CD4-positive, alpha-beta T cell treated with Interleukin-17A for 4 hours (primary cell): ENCODE data around the gene JMY.
"Not testable (repeated sequence)": the region's sequence is repeated elsewhere in the genome, so short reads cannot be mapped to it uniquely, and the experiment has no call there.

Source experiments
- DNase-seq: peaks from one replicate; pipeline ENCODE4 v3.0.0-alpha.2; 2020; ENCODE audit warnings: mixed read lengths

The JMY gene

DNA sequence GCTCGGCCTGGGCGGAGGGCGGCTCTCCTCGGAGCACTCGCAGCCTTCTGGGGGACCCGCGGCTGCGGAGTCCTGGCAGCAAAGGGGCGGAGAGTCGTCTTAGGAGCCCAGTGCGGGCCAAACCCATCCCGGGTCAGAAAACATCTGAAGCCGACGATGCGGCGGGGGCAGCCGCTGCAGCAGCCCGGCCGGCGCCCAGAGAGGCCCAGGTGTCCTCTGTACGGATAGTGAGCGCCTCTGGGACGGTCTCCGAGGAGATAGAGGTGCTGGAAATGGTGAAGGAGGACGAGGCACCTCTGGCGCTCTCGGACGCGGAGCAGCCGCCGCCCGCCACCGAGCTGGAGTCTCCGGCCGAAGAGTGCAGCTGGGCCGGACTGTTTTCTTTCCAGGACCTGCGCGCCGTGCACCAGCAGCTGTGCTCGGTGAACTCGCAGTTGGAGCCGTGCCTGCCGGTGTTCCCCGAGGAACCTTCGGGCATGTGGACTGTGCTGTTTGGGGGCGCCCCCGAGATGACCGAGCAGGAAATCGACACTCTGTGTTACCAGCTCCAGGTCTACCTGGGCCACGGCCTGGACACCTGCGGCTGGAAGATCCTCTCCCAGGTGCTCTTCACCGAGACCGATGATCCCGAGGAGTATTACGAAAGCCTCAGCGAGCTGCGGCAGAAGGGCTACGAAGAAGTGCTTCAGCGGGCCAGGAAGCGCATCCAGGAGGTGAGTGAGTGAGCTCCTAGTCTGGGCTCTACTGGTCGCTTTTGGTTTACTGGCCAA, 1.2 kb downstream of the JMY start:
- DNase-seq = peak; percentile 49

DNA sequence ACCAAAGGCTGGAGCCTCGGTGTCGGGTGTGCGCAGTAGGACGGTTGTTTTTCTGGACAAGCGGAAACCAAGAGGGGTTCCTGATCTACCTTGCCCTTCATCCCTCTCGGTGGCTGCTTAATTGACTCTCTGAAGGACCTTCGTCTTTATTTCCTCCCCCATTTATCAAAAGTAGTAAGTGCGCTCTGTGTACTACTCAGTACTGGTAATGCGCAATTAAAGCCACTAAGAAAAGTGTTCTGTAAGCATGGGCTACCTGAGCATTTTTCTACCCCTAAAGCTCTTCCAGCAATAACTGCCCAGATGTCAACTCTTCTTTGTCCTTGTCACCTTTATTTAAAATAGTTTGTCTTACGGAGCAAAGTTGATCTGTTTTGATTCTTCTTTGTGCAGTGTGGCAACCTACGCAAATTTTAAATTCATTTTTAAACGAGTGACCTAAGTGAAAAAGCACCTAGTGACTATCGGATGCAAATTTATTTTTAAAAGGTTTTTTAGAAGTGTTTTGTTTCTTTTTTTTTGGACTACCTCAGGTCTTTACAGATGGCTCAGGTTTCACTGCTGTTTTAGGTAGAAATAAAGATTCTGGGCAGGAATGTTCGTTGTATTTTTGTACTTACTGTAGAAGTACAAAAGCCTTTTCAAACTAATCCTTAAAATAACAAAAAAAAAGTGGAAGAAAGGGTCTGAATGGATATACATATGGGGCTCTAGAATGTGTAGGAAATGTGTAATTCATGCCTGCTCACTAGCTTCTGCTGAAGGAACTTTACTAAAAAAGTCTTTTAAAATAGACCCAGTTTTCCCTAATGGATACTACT, 2.0 kb downstream of the JMY start:
- DNase-seq = no peak

DNA sequence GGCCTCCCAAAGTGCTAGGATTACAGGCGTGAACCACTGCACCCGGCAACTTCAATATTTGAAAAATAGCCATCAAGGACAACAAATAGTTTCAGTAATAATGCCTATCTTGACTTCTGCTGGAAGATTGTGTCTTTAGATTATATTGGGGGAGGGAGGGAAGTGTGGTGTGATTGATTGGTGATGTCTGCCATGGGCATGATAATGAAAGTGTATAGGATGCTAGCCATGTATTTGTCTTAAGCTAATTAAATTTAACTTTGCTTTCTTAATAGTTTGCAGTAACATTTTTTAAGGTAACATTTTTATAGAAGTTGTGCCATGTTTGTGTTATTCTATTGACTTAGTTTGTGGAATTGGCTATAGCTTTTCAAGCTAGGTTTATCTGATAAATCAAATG, 4.6 kb downstream of the JMY start:
- DNase-seq = no peak

DNA sequence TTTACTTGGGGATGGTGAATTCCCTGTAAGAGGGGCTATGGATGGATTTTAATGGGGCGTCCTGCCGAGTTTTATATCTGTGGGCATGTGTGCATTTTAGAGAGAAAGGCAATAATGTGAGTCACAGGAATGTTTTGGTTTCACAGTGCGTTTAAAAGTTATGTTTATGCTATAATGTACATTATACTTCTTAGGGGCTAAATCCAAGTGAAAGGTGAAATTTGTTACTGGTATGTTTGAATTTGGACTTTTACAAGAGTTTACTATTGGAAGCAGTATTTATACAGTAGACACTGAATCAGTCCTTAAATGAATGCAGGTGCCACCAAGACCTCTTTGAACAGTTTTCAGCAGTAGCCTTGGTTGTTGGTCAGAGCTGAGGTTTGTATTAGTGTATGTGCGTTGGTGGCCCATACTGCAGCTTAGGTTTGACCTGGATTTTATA, 5.6 kb downstream of the JMY start:
- DNase-seq = no peak

DNA sequence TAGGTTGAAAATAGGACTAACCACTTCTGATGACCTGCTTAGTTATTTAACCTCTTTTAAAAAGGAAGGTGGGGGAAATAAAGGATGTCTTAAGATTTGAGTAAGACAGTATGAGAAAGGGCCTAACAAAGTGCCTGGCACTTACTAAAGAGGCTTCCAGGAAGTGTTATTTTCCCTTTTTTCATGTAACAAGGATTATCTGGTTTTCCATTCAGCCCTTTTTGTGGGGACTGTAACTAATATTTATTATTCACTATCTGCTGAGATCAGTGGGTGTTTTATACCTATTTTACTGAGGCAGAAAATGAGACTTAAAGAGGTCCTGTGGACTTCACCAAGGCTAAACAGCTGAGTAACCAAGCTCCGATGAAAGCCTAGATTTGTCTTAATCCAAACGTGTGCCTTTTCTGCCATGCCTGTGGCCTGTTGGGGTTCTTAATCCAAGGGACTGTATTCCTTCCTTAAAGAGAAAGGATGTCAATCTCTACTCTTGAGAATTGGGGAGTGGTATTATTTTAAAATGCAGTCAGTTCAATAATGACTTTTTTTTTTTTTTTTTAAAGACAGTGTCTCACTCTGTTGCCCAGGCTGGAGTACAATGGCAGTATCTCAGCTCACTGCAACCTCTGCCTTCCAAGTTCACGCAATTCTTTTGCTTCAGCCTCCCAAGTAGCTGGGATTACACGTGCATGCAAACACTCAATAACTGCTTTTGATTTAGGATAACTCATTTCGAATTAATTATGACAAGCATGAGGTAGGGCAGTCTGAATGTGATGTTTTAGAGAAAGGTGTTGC, 6.5 kb downstream of the JMY start:
- no peak for DNase-seq

DNA sequence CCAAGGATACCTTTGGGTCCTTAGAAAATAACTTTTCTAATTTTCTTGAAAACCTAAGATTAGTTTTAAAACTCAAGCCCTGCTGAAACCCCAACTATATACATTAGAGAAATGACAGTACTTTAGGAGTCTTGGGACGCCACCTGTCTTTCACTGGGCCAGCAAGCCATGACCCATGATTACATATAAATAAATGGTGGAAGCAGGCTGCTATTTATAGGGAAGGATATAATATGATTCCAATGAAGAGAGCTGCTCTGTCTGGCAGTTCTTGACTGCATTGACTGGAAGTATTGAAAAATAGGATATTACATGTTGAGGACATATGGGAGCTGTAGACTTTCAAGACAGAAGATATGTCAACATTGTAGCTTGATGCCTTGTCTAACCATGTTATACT, 7.3 kb downstream of the JMY start:
- DNase-seq = no peak

DNA sequence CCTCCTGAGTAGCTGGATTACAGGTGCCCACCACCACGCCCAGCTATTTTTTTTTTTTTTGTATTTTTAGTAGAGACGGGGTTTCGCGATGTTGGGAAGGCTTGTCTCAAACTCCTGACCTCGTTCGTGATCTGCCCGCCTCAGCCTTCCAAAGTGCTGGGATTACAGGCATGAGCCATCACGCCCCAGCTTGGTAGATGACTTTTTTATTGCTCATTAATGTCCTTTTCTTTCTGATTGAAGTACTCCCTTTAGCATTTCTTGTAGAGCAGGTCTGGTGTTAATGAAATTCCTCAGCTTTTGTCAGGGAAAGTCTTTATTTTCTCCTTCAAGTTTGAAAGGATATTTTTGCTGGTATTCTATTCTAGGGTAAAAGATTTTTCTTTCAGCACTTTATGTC, 18.1 kb downstream of the JMY start:
- DNase-seq = not testable (repeated sequence)

DNA sequence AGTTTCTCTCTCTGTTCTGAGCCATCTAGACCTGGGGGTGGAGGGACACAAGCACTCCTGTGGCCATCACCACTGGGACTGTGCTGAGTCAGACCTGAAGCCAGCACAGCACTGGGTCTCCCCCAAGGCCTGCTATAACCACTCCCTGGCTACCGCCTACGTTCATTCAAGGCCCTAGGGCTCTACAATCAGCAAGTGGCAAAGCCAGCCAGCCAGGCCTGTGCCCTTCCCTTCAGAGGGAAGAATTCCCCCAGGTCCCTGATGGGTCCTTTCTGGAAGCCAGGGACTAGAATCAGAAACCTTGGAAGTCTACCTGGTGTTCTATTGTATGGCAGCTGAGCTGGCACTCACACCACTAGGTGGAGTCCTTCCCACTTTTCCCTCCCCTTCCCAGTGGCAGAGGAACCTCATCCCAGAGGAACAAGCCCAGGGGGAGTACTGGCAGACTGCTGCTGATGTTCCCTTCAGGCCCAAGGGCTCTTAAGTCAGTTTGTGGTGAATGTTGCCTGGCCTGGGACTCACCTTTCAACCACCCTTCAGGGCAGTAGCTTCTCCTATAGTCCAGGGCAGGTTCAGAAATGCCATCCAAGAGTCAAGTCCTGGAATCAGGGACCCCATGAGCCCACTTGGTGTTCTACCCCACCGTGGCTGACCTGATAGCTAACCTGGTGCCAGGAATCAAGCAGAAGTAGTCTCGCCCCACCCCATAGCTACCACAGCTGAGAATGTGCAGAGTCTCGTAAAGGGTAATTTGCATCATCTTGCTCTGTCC, 20.0 kb downstream of the JMY start:
- DNase-seq = no peak

DNA sequence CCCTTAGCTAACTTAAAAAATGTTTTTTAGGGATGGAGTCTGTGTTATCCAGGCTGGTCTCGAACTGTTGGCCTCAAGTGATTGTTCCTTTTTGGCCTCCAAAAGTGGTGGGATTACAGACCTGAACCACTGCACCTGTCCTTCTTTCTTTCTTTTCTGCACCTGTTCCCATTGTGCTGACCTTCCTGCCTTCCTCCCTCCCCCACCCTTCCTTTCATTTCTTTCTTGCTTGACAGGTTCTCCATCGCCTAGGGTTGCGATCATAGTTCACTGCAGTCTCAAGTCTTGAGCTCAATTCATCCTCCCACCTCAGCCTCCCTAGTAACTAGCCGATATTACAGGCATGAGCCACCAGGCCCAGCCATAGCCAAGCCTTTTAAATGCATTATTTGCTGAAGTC, 20.6 kb downstream of the JMY start:
- no peak for DNase-seq

DNA sequence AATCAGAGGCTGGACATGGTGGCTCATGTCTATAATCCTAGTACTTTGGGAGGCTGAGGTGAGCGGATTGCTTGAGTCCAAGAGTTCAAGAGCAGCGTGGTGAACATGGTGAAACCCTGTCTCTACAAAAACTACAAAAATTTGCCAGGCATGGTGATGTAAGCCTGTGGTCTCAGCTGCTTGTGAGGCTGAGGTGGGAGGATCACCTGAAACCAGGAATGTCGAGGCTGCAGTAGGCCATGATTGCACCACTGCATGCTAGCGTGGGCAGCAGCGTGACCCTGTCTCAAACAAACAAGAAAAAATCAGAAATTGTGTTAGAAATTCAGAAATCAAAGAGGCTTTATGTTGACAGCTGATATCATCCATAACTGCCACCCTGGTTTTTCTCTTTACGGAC, 21.4 kb downstream of the JMY start:
- DNase-seq = no peak

DNA sequence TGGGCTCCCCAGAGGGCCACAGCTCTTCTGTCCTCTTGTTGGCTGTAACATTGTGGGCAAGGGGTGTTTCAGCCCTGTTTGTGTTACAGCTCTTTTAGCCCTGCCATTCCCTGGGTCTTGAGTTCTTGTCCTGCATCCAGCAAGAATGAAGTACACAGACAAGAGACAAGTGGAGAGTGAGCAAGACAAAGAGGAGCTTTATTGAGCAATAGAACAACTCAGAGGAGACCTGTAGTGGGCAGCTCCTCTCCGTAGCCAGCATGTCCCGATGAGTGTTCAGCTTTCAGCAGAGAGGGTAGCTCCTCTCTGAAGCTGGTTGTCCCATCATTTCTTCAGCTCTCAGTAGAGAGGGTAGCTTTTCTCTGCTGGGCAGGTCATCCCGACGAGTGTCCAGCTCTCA, 22.9 kb downstream of the JMY start:
- DNase-seq = no peak

DNA sequence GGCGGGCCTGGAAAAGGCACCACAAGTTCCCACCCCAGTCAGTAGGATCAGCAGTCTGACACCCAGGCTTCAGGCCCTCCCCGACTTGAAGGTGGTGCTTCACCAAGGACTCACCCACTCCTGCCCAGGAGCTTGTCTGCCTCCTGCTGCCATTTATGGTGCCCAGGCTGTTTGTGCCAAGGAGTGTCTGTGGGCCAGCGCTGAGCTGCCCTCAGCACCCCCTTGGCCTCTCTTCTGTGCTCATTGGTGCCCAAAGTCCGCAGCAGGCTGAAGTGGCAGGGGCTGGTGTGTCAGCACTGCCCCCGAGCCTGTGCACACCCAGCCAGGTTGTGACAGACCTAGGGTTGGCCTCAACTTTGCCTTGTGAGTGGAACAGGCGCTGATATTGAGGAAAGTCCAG, 23.5 kb downstream of the JMY start:
- DNase-seq = no peak

DNA sequence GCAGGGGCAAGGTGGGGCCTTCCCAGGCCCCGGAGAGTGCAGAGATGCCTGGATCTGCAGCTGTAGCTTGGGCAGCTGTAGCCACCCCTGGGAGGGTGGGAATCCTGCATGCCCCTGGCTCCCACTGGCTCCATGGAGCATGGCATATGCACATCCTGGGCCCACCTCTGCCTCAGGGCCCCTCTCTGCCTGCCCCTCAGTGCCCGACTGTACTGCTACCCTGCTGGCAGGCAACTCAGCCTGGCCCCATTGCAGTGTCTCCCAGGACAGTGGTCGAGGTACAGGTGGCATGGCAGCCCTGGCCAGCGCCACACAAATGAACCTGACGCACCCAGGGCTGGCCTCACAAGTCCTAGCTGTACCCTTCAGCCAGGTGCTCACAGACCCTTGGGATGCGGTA, 23.9 kb downstream of the JMY start:
- DNase-seq = no peak

DNA sequence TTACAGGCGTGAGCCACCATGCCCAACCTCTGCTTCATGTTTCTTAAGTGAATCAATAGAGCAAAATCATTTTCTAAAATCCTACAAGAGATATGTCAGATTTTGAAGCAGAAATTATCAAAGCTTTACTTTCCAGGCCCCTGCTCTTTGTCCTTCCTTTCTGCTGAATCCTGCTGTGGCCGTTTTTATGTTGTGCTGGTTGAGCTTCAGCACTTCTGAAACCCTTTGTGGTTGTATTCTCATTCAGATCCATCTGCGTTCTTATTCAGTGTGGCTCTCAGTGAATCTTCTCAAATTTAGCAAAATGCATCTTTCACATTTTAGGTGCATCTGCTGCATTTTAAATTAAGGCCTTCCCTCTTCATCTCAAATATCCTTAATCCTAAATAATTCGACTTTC, 26.0 kb downstream of the JMY start:
- DNase-seq = no peak

DNA sequence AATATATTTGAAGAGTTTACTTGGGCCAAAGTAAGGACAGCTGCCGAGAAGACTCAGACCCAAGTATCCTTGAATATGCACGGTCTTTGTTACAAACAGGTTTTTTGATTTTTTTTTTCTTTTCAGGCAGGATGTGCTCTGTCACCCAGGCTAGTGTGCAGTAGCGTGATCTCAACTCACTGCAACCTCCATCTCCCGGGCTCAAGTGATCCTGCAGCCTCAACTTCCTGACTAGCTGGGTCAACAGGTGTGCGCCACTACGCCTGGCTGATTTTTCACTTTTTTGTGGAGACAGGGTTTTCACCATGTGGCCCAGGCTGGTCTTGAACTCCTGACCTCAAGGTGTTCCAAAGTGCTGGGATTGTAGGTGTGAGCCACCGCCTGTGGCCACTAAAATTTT, 27.4 kb downstream of the JMY start:
- DNase-seq = peak; percentile 19

DNA sequence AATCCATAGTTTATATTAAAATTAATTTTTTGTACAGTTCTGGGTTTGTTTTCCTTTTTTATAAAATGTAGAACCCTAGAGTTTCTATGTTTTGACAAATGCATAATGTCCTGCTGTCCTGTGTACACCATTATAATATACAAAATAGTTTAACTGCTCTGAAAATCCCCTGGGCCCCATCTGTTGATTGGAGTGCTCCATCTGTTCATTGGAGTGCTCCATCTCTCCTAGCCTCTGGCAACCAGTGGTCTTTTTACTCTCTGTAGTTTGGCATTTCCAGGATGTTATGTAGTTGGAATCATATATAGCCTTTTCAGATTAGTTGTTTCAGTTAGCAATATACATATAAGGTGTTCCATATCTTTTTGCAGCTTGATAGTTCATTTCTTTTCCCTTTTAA, 31.2 kb downstream of the JMY start:
- no peak for DNase-seq

DNA sequence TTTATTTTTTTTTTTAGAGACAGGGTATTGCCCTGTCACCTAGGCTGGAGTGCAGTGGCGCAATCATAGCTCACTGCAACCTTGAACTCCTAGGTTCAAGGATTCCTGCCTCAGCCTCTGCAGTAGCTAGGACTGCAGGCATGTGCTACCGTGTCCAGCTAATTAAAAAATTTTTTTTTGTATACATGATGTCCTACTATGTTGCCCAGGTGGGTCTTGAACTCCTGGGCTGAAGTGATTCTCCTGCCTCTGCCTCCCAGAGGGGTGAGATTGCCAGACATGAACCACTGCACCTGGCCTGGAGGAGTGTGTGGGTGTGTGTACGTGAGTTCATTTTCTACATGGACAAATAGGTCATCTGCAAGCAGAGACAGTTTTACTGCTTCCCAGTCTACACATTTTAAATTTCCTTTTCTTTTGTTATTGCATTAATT, 33.8 kb downstream of the JMY start:
- no peak for DNase-seq

DNA sequence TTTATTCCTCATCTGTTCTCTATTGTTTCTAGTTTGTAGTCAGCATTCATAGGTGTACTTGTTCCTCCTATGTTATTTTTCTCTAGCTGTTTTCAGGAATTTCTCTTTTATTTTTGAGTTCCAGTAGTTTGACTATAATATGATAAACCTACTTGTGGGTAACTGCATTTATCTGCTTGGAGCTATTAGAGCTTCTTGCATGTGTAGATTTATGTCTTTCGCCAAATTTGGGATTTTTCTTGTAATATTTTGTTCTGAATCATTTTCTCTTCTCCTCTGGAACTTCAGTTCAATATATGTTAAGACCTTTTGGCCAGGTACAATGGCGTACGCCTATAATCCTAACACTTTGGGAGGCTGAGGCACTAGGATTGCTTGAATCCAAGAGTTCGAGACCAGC, 37.4 kb downstream of the JMY start:
- DNase-seq = no peak

DNA sequence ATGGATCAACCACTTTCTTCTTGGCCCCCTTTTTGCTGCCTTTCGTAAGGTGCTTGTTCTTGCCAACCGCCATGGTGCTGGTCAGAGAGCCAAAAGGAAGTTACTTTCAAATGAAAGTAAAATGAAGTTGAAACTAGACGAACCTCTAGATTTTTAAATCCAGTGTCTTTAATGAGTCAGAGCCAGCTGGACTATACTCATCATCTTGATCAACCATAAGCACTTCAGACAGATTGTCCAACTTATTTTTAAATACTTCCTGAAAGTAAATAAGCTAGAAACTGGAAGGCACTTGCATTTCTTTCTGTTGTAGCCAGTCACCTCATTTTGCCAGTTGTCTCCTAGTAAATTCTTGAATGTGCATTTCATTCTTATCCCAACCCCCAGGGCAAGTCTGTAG, 48.9 kb downstream of the JMY start:
- no peak for DNase-seq

DNA sequence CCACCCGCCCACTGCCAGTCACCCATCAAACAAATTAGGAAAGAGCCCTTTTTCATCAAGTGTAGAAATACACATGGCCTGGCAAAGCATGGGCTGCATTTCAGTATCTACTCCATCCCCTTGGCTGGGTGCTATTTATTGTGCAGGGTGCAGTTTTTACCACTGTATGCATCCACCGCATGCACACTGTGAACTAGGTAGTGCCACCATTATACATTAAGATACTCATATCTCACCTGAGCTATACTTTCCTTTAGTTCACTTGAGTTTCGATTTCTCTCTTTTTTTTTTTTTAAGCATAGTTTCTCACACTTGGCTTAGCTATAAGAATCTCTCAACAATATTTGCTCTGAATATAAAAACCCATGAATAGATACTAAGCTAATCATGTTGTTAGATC, 49.4 kb downstream of the JMY start:
- no peak for DNase-seq

DNA sequence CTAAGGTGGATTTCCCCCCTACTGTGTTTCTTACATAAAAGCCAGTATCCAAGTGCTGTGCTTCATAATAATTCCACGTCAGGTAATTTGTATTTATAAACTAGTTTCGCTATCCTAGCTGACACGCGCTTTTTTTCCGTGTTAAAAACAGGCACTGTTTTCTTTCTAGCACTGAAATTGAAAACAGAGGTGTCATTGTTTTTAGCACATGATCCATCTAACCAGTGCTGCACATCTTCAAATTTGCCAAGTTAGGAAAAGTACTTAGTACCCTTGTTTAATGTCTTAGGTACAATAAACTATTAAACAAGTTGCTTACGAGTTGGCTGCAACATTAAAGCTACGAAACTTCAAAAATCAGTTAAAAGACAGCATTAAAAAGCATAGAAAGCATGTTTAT, 49.9 kb downstream of the JMY start:
- DNase-seq = no peak

DNA sequence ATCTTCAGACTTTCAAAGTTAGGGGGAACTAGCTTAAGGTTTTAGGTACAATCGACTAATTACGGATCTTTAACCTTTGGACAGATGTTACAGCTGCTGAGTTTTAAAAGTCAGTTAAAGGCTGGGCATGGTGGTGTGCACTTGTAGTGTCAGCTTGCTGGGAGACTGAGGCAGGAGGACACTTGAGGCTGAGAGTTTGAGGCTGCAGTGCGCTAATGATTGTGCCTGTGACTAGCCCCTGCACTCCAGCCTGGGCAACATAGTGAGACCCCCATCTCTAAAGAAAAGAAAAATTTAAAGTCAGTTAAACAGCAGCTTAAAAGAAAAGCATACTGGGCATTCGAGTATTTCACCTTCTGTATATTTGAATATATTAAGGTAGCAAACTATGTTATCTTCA, 51.4 kb downstream of the JMY start:
- DNase-seq = no peak

DNA sequence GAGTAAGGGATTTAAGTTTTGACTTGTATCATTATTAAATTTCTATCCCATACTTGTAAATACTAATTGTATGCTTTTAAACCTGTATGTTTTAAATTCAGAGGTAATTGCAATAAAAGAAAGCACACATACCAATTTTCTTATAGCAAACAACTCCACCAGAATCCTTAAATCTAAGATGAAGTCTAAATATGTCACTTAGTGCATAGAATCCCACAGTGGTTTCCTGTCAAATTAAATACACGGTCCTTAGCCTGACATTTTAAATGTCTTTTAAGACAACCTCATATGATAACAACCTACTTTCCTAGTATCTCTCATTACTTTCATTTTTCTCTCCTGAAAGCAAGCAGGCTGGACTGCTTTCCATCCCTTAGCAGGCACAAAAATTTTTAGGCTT, 52.0 kb downstream of the JMY start:
- no peak for DNase-seq
